HEK293 (cell line): ENCODE results near the gene SPP2.

Source experiments
- CTCF ChIA-PET: fragments of 350-600 bp; formaldehyde crosslinking; extraction: SDS; loops from one replicate; lab custom pipeline; 2021; ENCODE audit warnings: antibody characterized with exemption; lab: Yijun Ruan, JAX
- POLR2A ChIA-PET: fragments of 300-600 bp; formaldehyde crosslinking; extraction: SDS; loops from one replicate; lab custom pipeline; 2020; ENCODE audit warnings: antibody characterized with exemption, inconsistent platforms; lab: Yijun Ruan, JAX
- H3K27ac ChIP-seq: fragments of 200-500 bp; sonication (Bioruptor generic); 2 replicates; pipeline ENCODE4 v1.5.1; 2014; ENCODE audit warnings: low read depth, low read length, control low read depth, inconsistent platforms; ENCODE audit errors: extremely low read depth
- H3K36me3 ChIP-seq, 2 experiments: fragments of 200-500 bp in 1 of 2; sonication (Bioruptor generic) in 1 of 2; 1 replicate in 1 of 2; 2 replicates in 1 of 2; pipeline ENCODE4 v1.5.1; 2014 to 2017; ENCODE audit warnings: inconsistent platforms in 2 of 2, low read length in 2 of 2; ENCODE audit not compliant: control insufficient read depth in 2 of 2, insufficient read depth in 1 of 2
- H3K4me1 ChIP-seq: fragments of 200-500 bp; sonication (Bioruptor generic); 2 replicates; pipeline ENCODE4 v1.5.1; 2014; ENCODE audit warnings: mild to moderate bottlenecking, low read length, inconsistent platforms; ENCODE audit not compliant: control insufficient read depth, insufficient read depth
- H3K4me3 ChIP-seq: 2 replicates; pipeline ENCODE4 v1.5.1; 2011; ENCODE audit warnings: low read depth, mild to moderate bottlenecking, control low read depth, low read length, moderate library complexity
- H3K9me3 ChIP-seq: fragments of 200-500 bp; sonication (Bioruptor generic); 2 replicates; pipeline ENCODE4 v1.5.1; 2014; ENCODE audit warnings: low read depth, low read length, inconsistent platforms; ENCODE audit not compliant: control insufficient read depth, insufficient read depth
- BCL6B ChIP-seq: fragments of 450-650 bp; formaldehyde crosslinking; IDR thresholded peaks from 2 replicates; pipeline ENCODE4 v1.5.1; 2017; ENCODE audit warnings: missing biosample characterization, missing genetic modification characterization
- KLF10 ChIP-seq: fragments of 450-650 bp; IDR thresholded peaks from 2 replicates; pipeline ENCODE4 v1.5.1; 2018; ENCODE audit warnings: missing biosample characterization, mild to moderate bottlenecking, missing genetic modification characterization
- MEIS1 ChIP-seq: sonication (generic); formaldehyde crosslinking; IDR thresholded peaks from 2 replicates; pipeline ENCODE4 v1.8.1; 2022; ENCODE audit warnings: missing genetic modification reagents, mild to moderate bottlenecking, borderline replicate concordance
- SCRT2 ChIP-seq: fragments of 450-650 bp; formaldehyde crosslinking; IDR thresholded peaks from 2 replicates; pipeline ENCODE4 v1.5.1; 2016; ENCODE audit warnings: missing biosample characterization, missing genetic modification characterization
- SETDB1 ChIP-seq: IDR thresholded peaks from one replicate; pipeline ENCODE4 v1.6.1; 2017; ENCODE audit warnings: mild to moderate bottlenecking, low read length, moderate library complexity, mixed read lengths; ENCODE audit not compliant: insufficient read length
- ZBTB17 ChIP-seq: fragments of 450-650 bp; formaldehyde crosslinking; IDR thresholded peaks from 2 replicates; pipeline ENCODE4 v1.5.1; 2016; ENCODE audit warnings: missing biosample characterization, missing genetic modification characterization
- ZFP3 ChIP-seq: fragments of 450-650 bp; formaldehyde crosslinking; IDR thresholded peaks from 2 replicates; pipeline ENCODE4 v1.5.1; 2016; ENCODE audit warnings: low read depth, missing biosample characterization, missing genetic modification characterization
- ZFP69B ChIP-seq: fragments of 450-650 bp; formaldehyde crosslinking; IDR thresholded peaks from 2 replicates; pipeline ENCODE4 v1.5.1; 2016; ENCODE audit warnings: missing biosample characterization, missing genetic modification characterization
- ZNF112 ChIP-seq: fragments of 450-650 bp; formaldehyde crosslinking; IDR thresholded peaks from 2 replicates; pipeline ENCODE4 v1.5.0; 2017; ENCODE audit warnings: missing biosample characterization, missing genetic modification characterization
- ZNF248 ChIP-seq: fragments of 450-650 bp; formaldehyde crosslinking; IDR thresholded peaks from 2 replicates; pipeline ENCODE4 v1.5.1; 2017; ENCODE audit warnings: missing biosample characterization, missing genetic modification characterization
- ZNF394 ChIP-seq: fragments of 450-650 bp; formaldehyde crosslinking; IDR thresholded peaks from 2 replicates; pipeline ENCODE4 v1.5.1; 2016; ENCODE audit warnings: missing biosample characterization, missing genetic modification characterization, mild to moderate bottlenecking, moderate library complexity, borderline replicate concordance
- ZNF416 ChIP-seq: fragments of 450-650 bp; formaldehyde crosslinking; IDR thresholded peaks from 2 replicates; pipeline ENCODE4 v1.5.1; 2016; ENCODE audit warnings: missing biosample characterization, missing genetic modification characterization
- ZNF48 ChIP-seq: fragments of 450-650 bp; formaldehyde crosslinking; IDR thresholded peaks from 2 replicates; pipeline ENCODE4 v1.5.1; 2016; ENCODE audit warnings: missing biosample characterization, missing genetic modification characterization
- ZNF488 ChIP-seq: fragments of 450-650 bp; formaldehyde crosslinking; IDR thresholded peaks from 2 replicates; pipeline ENCODE4 v1.5.1; 2016; ENCODE audit warnings: missing biosample characterization, missing genetic modification characterization
- ZNF747 ChIP-seq: fragments of 450-650 bp; formaldehyde crosslinking; IDR thresholded peaks from 2 replicates; pipeline ENCODE4 v1.5.1; 2016; ENCODE audit warnings: missing biosample characterization, missing genetic modification characterization

Gene SPP2

GRCh38 chr2:234033174-234033573, 17.3 kb upstream of the SPP2 start:
- Histone ChIP-seq H3K4me1 (no peaks in the 10 kb centered on the region), H3K36me3 (no peaks in the 10 kb centered on the region), H3K9me3 (no peaks in the 10 kb centered on the region), H3K4me3 (no peak overlapping the region), H3K27ac (no peak overlapping the region)
- ChIA-PET POLR2A (no interaction called here), CTCF (no interaction called here)
- TF ChIP-seq ZBTB17 (tag by site-specific recombination) (no peak), ZFP3 (no peak)

GRCh38 chr2:234033885-234034284, 16.6 kb upstream of the SPP2 start:
- no peak overlapping the region for H3K27ac ChIP-seq
- H3K4me3 ChIP-seq = no peak overlapping the region
- H3K9me3 ChIP-seq = no peaks in the 10 kb centered on the region
- TF ChIP-seq ZNF248 (tag by site-specific recombination) (no peak), SETDB1 (peak; percentile 84)
- H3K36me3 ChIP-seq = no peaks in the 10 kb centered on the region
- no peaks in the 10 kb centered on the region for H3K4me1 ChIP-seq
- ChIA-PET POLR2A (no interaction called here), CTCF (no interaction called here)

- Histone ChIP-seq H3K4me3 (no peak overlapping the region), H3K4me1 (no peaks in the 10 kb centered on the region), H3K27ac (no peak overlapping the region), H3K9me3 (no peaks in the 10 kb centered on the region), H3K36me3 (no peaks in the 10 kb centered on the region)
- TF ChIP-seq SCRT2 (tag by site-specific recombination) (no peak), MEIS1 (CRISPR knock-in tag) (no peak), ZFP69B (no peak)
- POLR2A ChIA-PET = no interaction called here
- CTCF ChIA-PET = no interaction called here
Observed at GRCh38 chr2:234038076-234038802, 12.3 kb upstream of the SPP2 start.

- no peak overlapping the region for H3K4me3 ChIP-seq
- POLR2A ChIA-PET = no interaction called here
- no peak overlapping the region for H3K27ac ChIP-seq
- H3K4me1 ChIP-seq = no peaks in the 10 kb centered on the region
- TF ChIP-seq ZNF416 (tag by site-specific recombination) (no peak), ZNF248 (tag by site-specific recombination) (no peak)
- TF ChIP-seq, all 188 proteins: peak for 0
- Histone ChIP-seq H3K36me3 (no peaks in the 10 kb centered on the region), H3K9me3 (no peaks in the 10 kb centered on the region)
- CTCF ChIA-PET = no interaction called here
Observed at GRCh38 chr2:234044157-234044556, 6.3 kb upstream of the SPP2 start.

GRCh38 chr2:234046521-234046920, 4.0 kb upstream of the SPP2 start:
- H3K4me3 ChIP-seq = no peak overlapping the region
- ChIA-PET CTCF (no interaction called here), POLR2A (no interaction called here)
- no peaks in the 10 kb centered on the region for H3K4me1 ChIP-seq
- no peak overlapping the region for H3K27ac ChIP-seq
- TF ChIP-seq BCL6B (tag by site-specific recombination) = no peak
- TF ChIP-seq ZNF48 = no peak
- no peak for TF ChIP-seq ZNF112 (tag by site-specific recombination)
- TF ChIP-seq KLF10 (tag by site-specific recombination) = no peak
- no peak for TF ChIP-seq ZNF747 (tag by site-specific recombination)
- TF ChIP-seq ZNF488 = no peak
- TF ChIP-seq ZNF394 (tag by site-specific recombination) = no peak
- H3K36me3 ChIP-seq = no peaks in the 10 kb centered on the region
- H3K9me3 ChIP-seq = no peaks in the 10 kb centered on the region
